ENCODE results near the gene SIRT4. TPM values are rescaled to one million over a fixed set of nuclear protein-coding genes. Genes with fewer than 3 reads are reported as not detected.

SIRT4 gene
- total RNA-seq, 1 experiment from 2014 or later = 2.1 TPM

DNA sequence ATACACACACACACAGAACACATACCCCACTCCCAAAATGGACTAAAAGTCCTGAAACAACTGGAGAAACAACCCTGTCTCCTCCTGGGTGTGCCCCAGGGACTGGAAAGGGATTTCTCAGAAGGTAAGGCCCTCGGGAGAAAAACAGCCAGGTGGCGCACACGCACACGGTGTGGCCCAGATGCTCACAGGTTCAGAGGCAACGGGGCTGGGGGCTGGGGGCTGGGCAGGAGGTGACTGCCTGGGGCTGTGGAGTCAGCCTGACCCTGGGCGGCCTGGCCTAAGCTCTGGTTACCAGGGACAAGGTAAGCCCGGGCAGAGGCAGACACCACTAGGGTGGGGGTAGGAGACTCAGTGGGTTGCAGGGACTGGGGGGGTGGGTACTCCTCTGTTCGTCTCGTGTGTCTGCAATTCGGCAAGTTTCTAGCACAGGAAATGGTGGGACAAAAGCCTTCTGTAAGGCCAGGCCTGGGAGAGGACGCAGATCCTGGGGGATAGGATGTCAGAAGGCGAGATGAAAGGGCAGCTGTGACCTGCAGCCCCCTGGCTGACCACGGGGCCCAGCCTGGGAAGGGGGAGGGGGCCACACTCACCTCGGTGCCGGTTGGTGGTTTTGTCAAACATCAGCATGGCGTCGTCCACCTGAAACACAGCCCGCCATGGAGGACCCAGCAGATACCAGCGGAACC lies 56.4 kb downstream of the SIRT4 start:
- H3K14ac ChIP-seq (ENCODE audit: insufficient read depth, low read length) = no peak overlapping the region
- no peaks in the 10 kb centered on the region for H3K23me2 ChIP-seq (ENCODE audit: insufficient read length, low read depth, low read length, poor library complexity, severe bottlenecking)
- H3K27me3 ChIP-seq (ENCODE audit: insufficient read depth, low read length) = no peaks in the 10 kb centered on the region
- H2BK15ac ChIP-seq (ENCODE audit: low read depth, low read length) = no peak overlapping the region
- Mint-ChIP-seq H3K27me3 (ENCODE audit: low read depth) (no peaks in the 10 kb centered on the region; the same call in 1 of the 2 replicates), H3K9me3 (no peaks in the 10 kb centered on the region), H3K4me1 (peaks cover 52 to 54% of the 10 kb centered on the region in 2 experiments), H3K4me3 (no peak overlapping the region), H3K27ac (peak overlapping the region in 2 of 3 experiments; percentile 71 to 79; a peak in 5 of 7 replicates), H3K36me3 (ENCODE audit: insufficient read depth in 1 of 3, low read depth in 3 of 3) (peaks cover 42 to 81% (median 80%) of the 10 kb centered on the region in 3 experiments)
- H4K91ac ChIP-seq (ENCODE audit: insufficient read length, low read depth, low read length) = no peak overlapping the region
- H3T11ph ChIP-seq (ENCODE audit: low read length) = no peak overlapping the region
- no peak overlapping the region for H2AK5ac ChIP-seq (ENCODE audit: insufficient read length, low read length)
- H3K9ac ChIP-seq (ENCODE audit: extremely low read depth, insufficient read length, low read length) = no peak overlapping the region
- no peak overlapping the region for H2BK12ac ChIP-seq (ENCODE audit: insufficient read length, low read depth, low read length)
- H2AFZ ChIP-seq (ENCODE audit: low read length) = no peak overlapping the region
- no peak overlapping the region for H3K4me2 ChIP-seq (ENCODE audit: insufficient read depth, insufficient read length, low read length)
- TF ChIP-seq, protein P1, sequence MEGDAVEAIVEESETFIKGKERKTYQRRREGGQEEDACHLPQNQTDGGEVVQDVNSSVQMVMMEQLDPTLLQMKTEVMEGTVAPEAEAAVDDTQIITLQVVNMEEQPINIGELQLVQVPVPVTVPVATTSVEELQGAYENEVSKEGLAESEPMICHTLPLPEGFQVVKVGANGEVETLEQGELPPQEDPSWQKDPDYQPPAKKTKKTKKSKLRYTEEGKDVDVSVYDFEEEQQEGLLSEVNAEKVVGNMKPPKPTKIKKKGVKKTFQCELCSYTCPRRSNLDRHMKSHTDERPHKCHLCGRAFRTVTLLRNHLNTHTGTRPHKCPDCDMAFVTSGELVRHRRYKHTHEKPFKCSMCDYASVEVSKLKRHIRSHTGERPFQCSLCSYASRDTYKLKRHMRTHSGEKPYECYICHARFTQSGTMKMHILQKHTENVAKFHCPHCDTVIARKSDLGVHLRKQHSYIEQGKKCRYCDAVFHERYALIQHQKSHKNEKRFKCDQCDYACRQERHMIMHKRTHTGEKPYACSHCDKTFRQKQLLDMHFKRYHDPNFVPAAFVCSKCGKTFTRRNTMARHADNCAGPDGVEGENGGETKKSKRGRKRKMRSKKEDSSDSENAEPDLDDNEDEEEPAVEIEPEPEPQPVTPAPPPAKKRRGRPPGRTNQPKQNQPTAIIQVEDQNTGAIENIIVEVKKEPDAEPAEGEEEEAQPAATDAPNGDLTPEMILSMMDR (conservative IDR thresholded peaks at IDR 0.05) = peak; percentile 59; the same call in 2 of the 3 replicates
- no peaks in the 10 kb centered on the region for H3K79me2 ChIP-seq (ENCODE audit: insufficient read depth, low read length)
- H3K56ac ChIP-seq (ENCODE audit: insufficient read length, low read depth, low read length) = no peak overlapping the region
- H3K23ac ChIP-seq (ENCODE audit: insufficient read length, low read depth, low read length) = no peak overlapping the region
- WGBS (ENCODE audit: extremely low coverage, insufficient read length, low lambda C conversion rate) = no CpG with 5 or more reads among the region's 19 CpGs
- no peak overlapping the region for H3K4ac ChIP-seq (ENCODE audit: low read depth, low read length)
- peaks cover 2% of the 10 kb centered on the region for H4K20me1 ChIP-seq (ENCODE audit: control insufficient read depth, insufficient read depth, insufficient read length)
- H3K18ac ChIP-seq (ENCODE audit: insufficient read length, low read depth, low read length) = no peak overlapping the region
- no peak overlapping the region for H4K5ac ChIP-seq (ENCODE audit: insufficient read length, low read depth, low read length)
- H2BK20ac ChIP-seq (ENCODE audit: low read depth, low read length, poor library complexity, severe bottlenecking) = no peak overlapping the region
- peaks cover 9% of the 10 kb centered on the region; the same call in 1 of the 2 replicates for H3K4me1 ChIP-seq (ENCODE audit: insufficient read depth, low read length)
- H3K9me3 ChIP-seq (ENCODE audit: control insufficient read depth, low read depth, low read length) = no peaks in the 10 kb centered on the region
- H4K8ac ChIP-seq (replicated peaks; ENCODE audit: insufficient read length, low read depth, low read length) = no peak overlapping the region
- peak; percentile 91 for DNase-seq
- H3K79me1 ChIP-seq (ENCODE audit: insufficient read depth, low read depth, low read length, poor library complexity, severe bottlenecking) = no peaks in the 10 kb centered on the region
- H2BK5ac ChIP-seq (ENCODE audit: insufficient read length, low read length) = no peak overlapping the region
- no peak overlapping the region for H2BK120ac ChIP-seq (ENCODE audit: low read depth, low read length, poor library complexity, severe bottlenecking)
- no peak overlapping the region for H3K27ac ChIP-seq (ENCODE audit: insufficient read length, low read depth, low read length)

All from H9 (cell line).